Retina (tissue), 1 donor: ENCODE measurements around the gene SRRM3.
"Not testable (repeated sequence)": the region's sequence is repeated elsewhere in the genome, so short reads cannot be mapped to it uniquely, and the experiment has no call there.

Experiments used
- DNase-seq: peaks from one replicate; pipeline ENCODE4 v3.0.0-alpha.2; 2016

Gene SRRM3

DNA sequence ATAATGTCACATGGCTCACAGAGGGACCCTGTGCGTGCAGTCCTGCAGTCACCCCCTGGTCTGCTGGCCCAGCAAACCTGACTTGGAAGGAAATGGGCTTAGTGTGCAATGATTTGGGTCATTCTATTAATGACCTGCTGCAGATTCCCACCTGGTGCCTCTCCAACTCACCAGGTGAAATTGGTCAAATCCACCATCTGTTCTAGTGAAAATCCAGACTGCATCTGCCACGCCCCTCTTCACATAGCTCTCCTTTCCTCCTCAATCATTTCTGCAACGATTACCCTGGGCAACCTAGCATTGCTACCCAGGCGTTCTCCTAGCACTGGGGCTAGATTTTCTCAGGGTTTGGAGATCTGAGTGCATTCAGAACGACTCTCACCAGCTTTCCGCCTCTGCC is 29.4 kb downstream of the SRRM3 start:
- DNase-seq = no peak

DNA sequence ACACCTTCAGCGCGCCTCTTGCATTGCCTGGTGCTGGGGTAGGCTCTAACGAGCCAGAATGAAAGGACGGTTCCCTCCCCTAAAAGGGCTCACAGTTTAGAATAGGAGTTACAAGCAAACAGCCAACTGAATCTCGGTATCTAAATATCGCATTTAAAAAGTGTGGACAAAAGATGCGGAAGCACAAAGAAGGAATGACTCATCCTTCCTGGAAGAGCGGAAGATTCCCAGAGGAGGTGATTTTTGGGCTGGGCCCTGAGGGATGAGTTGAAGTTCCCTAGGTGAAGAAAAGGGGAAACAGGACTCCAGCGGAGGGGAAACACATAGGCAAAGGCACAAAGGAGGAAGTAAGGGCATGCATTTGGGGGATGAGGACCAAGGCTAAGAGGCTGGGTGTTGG is 29.9 kb downstream of the SRRM3 start:
- no peak for DNase-seq

DNA sequence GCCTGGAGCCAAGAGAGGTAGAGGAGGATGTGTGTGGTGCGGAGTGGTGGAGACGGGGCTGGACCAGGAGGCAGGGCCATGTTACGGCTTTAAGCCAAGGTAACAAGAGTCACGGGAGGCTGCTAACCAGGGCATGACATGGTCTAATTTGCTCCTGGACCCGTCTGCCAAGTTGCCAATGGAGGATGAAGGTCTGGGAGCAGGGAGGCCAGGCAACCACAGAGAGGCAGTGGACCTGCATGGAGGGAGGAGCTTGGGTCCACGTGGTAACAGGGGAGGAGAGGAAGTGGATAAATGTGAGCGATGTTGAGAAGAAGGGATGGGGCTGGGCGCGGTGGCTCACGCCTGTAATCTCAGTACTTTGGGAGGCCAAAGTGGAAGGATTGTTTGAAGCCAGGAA is 31.0 kb downstream of the SRRM3 start:
- no peak for DNase-seq

DNA sequence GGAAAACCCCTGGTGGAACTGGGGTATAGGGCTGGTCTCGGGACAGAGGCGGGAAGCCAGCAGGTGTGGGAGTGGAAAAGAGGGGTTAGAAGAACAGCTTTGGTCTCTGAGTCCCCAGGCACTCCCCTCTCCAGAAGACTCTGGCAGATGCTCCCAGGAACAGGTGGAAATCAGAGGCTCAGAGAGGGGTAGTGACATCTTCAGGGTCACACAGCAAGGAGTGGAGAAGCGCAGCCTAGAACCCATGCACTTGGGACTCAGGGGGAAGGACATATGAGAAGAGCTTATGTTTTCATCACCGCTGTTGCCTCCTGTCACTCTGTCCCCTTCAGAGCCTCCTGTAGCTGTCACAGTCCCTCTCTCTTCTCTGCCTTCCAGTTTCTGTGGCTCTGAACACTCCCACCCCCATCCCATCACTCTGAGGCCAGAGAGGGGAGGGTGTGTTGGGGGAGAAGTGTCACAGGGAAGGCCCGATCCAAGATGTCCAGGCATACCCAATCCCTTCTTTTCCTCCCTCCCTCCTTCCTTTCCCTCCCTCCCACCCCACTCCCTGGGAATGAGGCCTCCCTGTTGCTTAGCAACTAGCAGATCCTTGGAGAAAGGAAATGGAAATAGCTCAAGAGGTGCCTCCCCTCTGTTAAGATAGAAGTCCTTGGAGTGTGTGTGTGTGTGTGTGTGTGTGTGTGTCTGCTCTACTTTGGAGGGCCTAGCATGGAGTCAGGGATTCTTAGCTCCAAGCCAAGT is 32.0 kb downstream of the SRRM3 start:
- no peak for DNase-seq

DNA sequence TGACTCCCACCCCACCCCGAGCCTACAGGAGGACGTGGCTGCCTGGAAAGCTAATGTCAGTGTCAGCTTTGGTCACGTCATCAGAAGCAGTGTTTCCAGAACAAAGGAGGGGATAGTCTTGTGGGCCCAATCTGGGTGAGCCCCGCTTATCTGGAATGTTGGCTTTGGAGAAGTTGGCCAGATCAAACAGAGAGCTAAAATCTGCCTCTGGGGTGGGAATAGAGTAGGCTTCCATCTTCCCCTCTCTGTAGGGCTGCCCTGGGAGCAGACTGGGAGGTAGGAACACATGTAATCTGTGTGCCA is 32.5 kb downstream of the SRRM3 start:
- DNase-seq = peak; percentile 45

DNA sequence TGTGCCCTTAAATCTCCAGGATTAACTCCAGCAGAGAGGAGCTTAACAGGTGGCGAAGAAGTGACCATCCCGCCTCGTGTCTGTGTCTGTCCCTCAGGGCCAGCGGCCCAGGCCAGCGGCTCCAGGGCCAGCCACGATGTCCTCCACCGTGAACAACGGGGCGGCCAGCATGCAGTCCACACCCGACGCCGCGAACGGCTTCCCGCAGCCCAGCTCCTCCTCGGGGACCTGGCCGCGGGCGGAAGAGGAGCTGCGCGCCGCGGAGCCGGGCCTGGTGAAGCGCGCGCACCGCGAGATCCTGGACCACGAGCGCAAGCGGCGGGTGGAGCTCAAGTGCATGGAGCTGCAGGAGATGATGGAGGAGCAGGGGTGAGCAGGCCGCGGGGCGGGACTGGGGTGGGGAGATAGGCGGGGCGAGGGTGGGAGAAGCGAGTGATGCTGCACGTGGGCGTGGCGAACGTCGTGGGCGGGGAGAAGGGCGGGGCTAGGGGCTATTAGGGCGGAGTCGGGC is 33.3 kb downstream of the SRRM3 start:
- DNase-seq = peak; percentile 83

DNA sequence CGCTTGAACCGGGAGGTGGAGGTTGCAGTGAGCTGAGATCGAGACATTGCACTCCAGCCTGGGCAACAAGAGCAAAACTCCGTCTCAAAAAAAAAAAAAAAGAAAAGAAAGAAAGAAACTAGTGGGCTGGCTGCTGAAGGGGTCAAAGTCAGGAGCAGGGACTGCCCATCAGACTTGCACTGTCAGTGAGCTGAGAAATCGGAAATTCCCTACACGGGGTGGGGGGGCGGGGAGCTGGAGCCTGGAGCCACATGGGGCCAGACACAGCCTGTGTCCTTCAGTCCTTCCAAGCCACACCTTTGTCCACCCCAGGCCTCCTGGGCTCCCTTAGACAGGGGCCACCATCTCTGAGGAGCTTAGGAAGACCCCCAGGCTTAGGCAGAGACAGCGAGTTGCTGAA is 34.5 kb downstream of the SRRM3 start:
- DNase-seq = no peak

DNA sequence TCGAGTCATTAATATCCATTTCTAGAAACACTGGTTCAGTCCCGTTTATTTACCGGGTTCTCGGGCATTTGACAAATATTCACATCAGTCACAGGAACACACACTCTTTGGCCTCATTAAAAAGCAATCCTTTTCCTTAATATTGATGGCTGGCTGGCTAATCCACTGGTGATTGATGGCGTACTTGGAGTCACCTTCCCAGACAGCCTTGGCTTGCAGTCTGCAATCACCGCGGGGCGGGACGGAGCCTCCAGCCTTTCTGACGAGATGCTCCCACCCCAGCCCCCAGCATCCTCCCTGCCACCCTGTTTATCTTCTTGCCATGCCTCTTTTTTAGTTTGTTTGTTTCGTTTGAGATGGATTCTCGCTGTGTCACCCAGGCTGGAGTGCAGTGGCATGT is 36.6 kb downstream of the SRRM3 start:
- DNase-seq = no peak

DNA sequence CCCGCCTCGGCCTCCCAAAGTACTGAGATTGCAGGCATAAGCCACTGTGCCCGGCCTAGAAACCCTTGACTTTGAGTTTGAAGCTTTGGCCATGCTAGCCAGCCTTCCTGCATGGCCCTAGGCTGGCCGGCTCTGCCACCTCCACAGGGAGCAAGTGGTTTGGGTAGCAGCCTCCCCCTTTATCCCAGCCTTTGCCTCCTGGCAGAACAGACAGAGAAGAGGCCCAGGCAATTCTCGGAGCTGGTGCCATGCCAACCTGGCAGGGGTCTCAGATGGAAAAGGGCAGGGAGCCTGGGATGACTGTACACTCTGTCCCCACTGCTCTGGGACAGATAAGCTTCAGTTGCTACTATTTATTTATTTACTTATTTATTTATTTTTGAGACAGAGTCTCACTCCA is 39.4 kb downstream of the SRRM3 start:
- no peak for DNase-seq

DNA sequence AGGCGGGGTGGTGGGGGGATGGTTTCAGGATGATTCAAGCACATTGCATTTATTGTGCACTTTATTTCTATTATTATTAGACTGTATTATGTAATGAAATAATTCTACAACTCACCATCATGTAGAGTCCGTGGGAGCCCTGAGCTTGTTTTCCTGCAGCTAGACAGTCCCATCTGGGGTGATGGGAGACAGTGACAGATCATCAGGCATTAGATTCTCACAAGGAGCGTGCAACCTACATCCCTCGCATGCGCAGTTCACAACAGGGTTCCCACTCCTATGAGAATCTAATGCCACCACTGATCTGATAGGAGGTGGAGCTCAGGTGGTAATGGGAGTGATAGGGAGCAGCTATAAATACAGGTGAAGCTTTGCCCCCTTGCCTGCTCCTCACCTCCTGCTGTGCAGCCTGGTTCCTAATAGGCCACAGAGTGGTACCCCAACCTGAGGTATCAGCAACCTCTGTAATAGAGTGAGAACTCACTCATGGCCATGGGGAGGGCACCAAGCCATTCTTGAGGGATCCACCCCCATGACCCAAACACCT is 40.9 kb downstream of the SRRM3 start:
- not testable (repeated sequence) for DNase-seq

DNA sequence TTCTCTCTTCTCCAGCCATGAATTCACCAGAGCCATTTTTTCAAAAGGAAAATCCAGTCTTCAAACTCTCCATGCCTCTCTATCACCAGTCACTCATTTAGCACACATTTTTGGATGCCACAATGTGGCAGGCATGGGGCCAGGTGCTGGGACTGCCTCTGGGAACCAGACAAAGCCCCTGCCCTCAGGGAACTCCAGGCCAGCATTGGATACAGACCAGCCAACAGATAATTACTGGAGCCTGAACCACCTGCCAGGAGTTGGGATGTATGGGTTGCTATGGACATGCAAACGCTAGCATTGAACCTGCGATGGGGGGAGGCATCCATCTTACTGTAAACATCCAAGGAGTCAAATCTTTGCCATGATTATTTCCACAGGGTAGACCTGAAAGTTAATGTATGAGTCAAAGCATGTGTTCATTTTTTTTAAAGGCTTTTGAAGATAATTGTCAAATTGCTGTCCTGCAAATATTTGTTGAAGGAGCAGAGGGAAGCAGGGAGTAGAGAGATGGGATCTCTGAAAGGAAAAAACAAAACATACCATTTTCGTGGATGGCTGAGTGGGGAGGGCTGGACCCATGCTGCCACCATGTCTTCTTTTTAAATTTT is 43.2 kb downstream of the SRRM3 start:
- no peak for DNase-seq

DNA sequence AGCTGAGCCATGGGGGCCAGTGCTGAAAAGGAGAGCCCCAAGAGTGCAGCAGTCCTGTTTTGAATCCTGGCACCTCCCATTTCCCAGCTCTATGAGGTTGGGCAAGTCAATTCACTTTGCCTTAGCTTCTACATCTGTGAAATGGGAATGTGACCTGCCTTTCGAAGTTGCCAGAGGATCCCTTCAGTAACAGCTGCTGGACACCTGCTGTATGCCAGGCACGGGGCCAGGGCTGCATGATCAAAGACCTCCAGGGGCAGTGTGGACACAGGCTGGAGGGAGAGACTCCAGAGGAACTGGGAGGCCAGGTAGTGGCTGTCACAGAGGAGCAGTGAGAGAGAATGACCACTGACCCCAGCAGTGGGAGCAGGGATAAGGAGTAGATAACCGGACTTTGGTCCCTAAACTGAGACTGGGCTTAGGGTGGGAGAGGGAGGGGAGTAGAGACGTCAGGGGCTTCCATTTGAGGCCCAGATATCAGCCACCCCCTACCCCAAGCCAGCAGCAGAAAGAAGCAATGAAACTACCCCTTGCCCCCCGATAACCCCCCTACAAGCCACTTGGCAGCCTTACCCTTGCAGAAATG is 45.2 kb downstream of the SRRM3 start:
- DNase-seq = no peak

DNA sequence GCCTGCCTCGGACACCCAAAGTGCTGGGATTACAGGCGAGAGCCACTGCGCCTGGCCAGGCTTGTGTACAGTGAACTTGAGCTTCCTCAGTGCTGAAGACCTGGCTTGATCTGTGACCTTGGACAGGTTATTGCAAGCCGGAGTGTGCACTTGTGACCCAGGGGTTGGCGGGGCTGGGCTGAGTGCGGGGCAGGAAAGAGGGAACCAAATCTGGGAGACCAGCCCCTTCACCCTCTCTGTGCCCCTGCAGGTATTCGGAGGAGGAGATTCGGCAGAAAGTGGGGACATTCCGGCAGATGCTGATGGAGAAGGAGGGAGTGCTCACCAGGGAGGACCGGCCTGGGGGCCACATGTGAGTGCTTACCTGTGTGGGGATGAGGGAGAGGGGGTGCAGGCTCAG is 46.2 kb downstream of the SRRM3 start:
- DNase-seq = no peak

DNA sequence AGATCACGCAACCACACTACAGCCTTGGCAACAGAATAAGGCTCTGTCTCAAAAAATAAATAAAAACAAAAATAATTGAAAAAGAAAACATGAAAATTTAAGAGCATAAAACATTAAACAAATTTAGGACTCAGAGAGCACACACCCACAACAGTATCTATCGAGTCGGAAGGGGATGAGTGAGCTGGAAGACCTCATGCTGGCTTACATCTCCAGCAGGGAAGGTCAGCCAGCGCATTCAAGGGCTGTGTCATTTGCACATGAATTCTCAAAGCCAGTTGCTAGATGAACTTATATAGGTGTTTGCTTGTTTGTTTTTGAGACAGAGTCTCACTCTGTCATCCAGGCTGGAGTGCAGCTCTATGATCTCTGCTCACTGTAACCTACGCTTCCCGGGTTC is 50.3 kb downstream of the SRRM3 start:
- DNase-seq = no peak

DNA sequence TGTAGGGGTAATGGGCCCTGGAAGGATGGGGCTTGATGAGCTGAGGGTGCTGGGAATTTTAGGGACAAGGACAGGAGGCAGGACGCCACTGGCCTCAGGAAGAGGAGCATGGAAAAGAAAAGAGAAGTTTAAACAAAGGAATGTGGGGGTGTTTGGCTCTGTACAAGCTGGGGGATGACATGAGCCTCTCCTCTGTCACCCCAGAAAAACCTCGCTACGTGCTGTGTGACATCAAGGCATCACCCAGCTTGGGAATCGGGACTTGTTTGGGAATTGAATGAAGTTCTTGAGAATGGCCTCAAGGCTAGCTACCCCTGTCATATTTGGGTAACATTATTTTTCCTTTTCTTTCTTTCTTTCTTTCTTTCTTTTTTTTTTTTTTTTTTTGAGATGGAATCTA is 53.1 kb downstream of the SRRM3 start:
- DNase-seq = no peak

DNA sequence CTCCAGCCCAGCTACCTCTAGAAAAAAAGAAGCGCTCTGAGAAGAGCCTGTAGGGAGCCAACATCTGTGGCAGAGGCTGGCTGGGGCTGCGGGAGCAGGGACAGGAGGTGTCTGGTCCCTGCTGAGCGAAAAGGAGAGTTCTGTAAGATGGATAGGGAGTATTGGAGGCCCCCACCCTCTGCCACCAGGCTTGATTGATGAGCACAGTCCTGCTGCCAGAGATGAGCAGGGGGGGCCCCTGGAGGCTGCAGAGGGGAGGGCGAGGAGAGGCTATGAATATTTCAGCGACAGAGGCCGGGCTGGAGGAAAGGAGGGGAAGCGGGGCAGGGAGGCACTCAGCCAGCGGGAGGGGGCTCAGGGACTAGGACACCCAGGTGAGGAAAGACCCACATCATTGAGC is 56.3 kb downstream of the SRRM3 start:
- peak; percentile 33 for DNase-seq

DNA sequence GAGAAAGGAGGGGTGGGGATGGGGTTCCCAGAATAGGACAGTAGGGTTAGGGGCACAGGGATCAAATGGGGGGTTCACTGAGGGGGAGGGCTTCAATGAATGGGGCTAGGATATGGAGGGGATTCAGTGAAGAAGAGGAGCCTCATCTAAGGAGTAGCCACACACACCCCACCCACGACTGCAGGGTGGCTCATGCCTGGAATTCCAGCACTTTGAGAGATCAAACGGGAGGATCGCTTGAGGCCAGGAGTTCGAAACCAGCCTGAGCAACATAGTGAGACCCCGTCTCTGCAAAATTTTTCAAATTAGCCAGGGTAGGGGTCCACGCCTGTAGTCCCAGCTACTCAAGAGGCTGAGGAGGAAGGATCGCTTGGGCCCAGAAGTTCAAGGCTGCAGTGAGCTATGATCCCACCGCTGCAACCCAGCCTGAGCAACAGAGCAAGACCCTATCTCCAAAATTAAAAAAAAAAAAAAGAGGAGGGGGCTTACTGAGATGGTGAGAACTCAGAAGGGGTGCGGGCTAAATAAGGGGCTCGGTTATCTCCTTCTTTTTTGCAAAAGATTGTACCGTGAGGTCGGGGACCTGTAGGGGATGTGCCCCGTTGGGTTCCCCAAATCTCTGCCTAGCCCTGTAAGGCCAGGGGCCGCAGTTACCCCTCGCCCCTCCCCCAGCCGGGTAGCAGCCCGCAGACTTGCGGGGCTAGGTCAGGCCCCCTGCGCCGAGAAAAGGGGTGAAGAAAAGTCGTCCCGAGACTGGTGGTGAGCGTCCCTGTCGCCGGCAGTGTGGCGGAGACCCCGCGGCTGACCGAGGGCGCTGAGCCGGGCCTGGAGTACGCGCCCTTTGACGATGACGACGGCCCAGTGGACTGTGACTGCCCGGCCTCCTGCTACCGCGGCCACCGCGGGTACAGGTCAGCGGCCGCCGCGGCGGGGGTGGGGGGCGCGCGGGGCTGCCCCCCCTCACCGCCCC is 57.7 kb downstream of the SRRM3 start:
- DNase-seq = peak; percentile 14

DNA sequence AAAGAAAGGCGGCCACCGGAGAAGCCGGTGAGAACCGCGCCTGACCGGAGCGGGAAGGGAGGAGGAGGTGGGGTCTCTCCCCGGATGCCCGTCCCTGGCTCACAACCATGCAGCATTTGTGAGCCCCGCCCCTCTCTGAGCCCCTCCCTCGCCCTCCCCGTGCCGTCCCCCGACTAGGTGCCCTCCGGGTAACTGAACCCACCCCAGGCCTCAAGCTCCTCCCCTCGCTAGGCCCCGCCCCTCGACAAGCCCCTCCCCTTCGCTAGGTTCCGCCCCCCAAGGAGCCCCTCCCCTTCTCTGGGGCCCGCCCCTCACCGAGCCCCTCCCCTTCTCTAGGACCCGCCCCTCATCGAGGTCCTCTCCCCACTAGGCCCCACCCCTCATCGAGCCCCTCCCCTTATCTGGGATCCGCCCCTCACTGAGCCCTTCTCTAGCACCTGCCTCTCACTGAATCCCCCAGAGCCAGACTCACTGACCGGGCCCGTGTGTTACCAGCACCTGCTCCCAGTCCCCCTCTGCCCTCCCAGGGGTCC is 58.5 kb downstream of the SRRM3 start:
- DNase-seq = no peak

DNA sequence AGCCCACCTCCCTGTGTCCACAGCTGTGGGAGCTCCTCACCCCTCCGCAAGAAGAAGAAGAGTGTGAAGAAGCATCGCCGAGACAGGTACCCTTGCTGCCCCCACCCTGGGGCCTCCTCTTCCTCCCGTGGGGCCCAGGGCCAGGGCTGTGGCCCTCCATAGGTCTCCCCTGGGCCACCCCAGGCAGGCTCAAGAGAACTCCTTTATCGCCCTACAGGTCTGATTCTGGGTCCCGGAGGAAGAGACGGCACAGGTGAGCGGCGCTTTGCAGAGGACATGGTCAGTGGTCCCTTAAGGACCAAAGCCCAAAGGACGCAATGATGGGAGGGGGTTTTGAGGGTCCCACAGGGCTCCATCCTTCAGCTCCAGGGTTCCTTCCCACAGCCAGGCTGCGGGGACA is 59.6 kb downstream of the SRRM3 start:
- no peak for DNase-seq

DNA sequence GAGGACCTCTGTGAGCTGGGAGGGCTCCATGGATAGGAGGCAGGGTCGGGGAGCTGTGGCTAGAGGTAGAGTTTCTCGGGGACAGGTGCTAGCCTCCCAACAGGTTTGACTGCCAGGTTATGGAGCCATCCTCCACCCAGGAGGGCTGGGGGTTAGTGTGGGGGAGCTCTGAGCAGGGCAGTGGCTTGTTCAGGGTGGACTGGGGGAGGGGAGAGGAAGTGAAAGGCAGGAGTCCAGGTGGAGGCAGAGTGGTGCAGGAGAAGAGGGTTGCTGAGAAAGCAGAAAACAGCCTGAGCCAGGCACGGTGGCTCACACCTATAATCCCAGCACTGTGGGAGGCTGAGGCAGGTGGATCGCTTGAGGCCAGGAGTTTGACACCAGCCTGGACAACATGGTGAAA is 60.2 kb downstream of the SRRM3 start:
- DNase-seq = no peak

DNA sequence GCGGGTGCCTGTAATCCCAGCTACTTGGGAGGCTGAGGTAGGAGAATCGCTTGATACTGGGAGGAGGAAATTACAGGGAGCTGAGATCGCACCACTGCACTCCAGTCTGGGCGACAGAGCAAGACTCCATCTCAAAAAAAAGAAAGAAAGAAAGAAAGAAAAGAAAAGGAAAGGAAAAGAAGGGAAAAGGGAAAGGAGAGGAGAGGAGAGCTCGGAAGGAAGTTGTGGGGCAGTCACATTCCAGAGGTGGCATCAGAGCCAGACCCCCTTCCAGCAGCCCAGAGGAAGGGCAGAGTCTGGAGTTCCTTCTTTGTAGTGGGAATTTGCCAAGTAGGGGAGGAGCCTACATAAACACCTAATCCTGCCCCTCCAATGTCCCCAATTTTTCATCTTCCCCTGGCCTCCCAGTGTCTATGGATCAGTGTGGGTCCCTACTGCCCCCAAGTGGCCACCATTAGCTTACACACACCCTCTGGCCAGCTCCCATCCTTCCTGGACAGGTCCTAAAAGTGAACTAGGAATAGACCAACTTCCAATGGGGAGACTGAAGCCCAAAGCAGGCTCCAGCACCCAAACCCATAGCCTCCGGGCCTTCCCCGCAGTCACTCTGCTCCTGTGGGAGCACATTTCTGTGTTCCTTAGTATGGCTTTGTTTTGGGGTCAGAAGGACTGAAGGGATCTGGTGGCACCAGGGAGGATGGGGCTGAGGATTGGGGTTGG is 61.1 kb downstream of the SRRM3 start:
- DNase-seq = peak; percentile 70

DNA sequence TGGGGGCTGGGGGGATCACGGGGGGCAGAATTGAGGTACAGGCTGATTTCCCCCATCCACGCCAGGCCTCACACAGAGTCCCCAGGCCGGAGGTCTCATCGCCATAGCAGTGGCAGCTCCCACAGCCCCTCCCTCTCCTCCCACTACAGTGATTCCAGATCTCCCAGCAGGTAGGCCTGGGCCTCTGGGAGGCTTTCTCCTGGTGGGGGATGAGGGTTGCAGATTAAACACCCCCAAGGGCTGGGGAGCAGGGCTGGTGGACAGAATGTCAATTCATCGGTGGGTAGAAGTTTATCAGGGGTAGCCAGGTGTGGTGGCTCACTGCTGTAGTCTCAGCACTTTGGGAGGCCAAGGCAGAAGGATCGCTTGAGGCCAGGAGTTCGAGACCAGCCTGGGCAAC is 63.6 kb downstream of the SRRM3 start:
- DNase-seq = no peak
